Bronchial epithelial cell (primary cell): ENCODE measurements around the gene GRIA1. TPM values are rescaled to one million over a fixed set of nuclear protein-coding genes. Genes with fewer than 3 reads are reported as not detected.

Experiments
- DNase-seq: peaks from one replicate; pipeline ENCODE4 v3.0.0-alpha.2; 2010; ENCODE audit warnings: low read depth
- FAIRE-seq: peaks from 2 replicates; lab custom pipeline; 2011; peaks lifted over from hg19 to GRCh38; lab: Jason Lieb, UNC
- H3K27me3 ChIP-seq: 2 replicates; pipeline ENCODE4 v1.5.1; 2011; ENCODE audit warnings: low read length; ENCODE audit not compliant: control insufficient read depth, insufficient read depth
- H3K36me3 ChIP-seq: 2 replicates; pipeline ENCODE4 v1.5.1; 2011; ENCODE audit warnings: low read length; ENCODE audit not compliant: control insufficient read depth, insufficient read depth
- H3K4me3 ChIP-seq: 2 replicates; pipeline ENCODE4 v1.5.1; 2011; ENCODE audit warnings: mild to moderate bottlenecking, low read depth, low read length, control low read depth
- CTCF ChIP-seq: IDR thresholded peaks from 2 replicates; pipeline ENCODE4 v1.5.1; 2011; ENCODE audit warnings: mild to moderate bottlenecking, moderate library complexity, low read length, control low read depth, inconsistent platforms; ENCODE audit not compliant: insufficient read depth, severe bottlenecking
- total RNA-seq: library from RNA; depleted of rRNA; stranded (reverse); fragments of >200 nt; gene quantifications from 2 replicates; pipeline ENCODE4 v1.2.1, GENCODE V29; 2014

GRIA1 gene
- total RNA-seq: under 0.01 TPM in 1 of 2 replicates, not detected in the other

GRCh38 chr5:153490118-153491037 is at the start of gene GRIA1:
Gene GRIA1, plus strand, starts transcription at chr5:153490670.
- FAIRE-seq (no peak), DNase-seq (no peak)
- TF ChIP-seq CTCF: no peak
- no peak within 1 kb of the TSS for H3K4me3 ChIP-seq
- H3K27me3 ChIP-seq: peaks cover 5% of the 10 kb centered on the region
- H3K36me3 ChIP-seq: no peaks in the 10 kb centered on the region

- no peak for FAIRE-seq
- TF ChIP-seq CTCF: no peak
- H3K36me3 ChIP-seq: no peaks in the 10 kb centered on the region
- H3K27me3 ChIP-seq: no peaks in the 10 kb centered on the region
- no peak overlapping the region for H3K4me3 ChIP-seq
- DNase-seq: peak; percentile 55
Measured at GRCh38 chr5:153445875-153446579, 44.4 kb upstream of the GRIA1 start.

GRCh38 chr5:153447534-153447933 is 42.9 kb upstream of the GRIA1 start:
- H3K27me3 ChIP-seq: no peaks in the 10 kb centered on the region
- DNase-seq (no peak), FAIRE-seq (no peak)
- no peak overlapping the region for H3K4me3 ChIP-seq
- TF ChIP-seq CTCF: no peak
- H3K36me3 ChIP-seq: no peaks in the 10 kb centered on the region

- peak; percentile 52 for FAIRE-seq
Measured at GRCh38 chr5:153456354-153456753, 34.1 kb upstream of the GRIA1 start.

GRCh38 chr5:153456993-153457392 is 33.5 kb upstream of the GRIA1 start:
- no peak for FAIRE-seq
- Histone ChIP-seq H3K36me3 (no peaks in the 10 kb centered on the region), H3K4me3 (no peak overlapping the region), H3K27me3 (no peaks in the 10 kb centered on the region)
- TF ChIP-seq CTCF: no peak
- no peak for DNase-seq

More at GRCh38 chr5:153456354-153456753, 34.1 kb upstream of the GRIA1 start:
- no peak for TF ChIP-seq CTCF
- H3K36me3 ChIP-seq: no peaks in the 10 kb centered on the region
- peak; percentile 33 for DNase-seq
- no peaks in the 10 kb centered on the region for H3K27me3 ChIP-seq
- H3K4me3 ChIP-seq: no peak overlapping the region
